D721Med (cell line): Measurements from ENCODE around the gene LEMD2.

ENCODE experiments used
- DNase-seq: peaks from one replicate; pipeline ENCODE4 v3.0.0; 2011; ENCODE audit warnings: low spot score; ENCODE audit not compliant: insufficient read length
- FAIRE-seq: peaks from 2 replicates; lab custom pipeline; 2011; peaks lifted over from hg19 to GRCh38; lab: Jason Lieb, UNC
- TF ChIP-seq, protein P1 (sequence below): IDR thresholded peaks from 2 replicates; pipeline ENCODE4 v1.5.1; 2012; ENCODE audit warnings: mild to moderate bottlenecking, control low read depth; ENCODE audit not compliant: insufficient read depth; ENCODE audit errors: missing control alignments

Gene LEMD2

DNA sequence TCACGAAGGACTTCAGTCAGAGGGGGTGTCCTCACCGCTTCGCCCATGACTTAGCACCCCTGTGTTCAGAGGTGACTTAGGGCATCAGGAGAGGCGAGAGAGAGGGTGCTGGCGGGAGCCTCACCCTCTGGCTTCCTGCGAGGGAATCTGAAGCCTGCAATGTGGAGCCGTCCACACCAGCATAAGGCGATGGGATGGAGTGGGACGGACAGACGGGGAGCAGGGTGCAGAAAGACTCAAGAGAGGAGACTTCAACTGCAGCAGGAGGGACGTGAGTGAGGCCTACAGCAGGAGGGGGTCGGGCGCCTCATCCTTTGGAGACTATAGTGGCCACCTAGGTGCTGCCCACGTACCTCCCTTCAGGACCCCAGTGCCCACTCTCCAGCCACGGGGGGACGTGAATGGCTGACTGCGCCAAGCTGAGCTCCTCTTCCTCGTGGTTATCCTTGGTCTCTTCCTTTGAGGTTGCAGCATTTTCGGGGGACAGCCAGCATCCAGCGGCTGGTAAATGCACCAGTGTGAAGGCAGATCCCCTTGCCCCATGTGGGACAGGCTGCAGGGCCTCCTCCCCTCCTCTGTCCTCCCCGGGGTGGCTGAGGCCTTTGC is 41.8 kb upstream of the LEMD2 start:
- TF ChIP-seq, protein P1, sequence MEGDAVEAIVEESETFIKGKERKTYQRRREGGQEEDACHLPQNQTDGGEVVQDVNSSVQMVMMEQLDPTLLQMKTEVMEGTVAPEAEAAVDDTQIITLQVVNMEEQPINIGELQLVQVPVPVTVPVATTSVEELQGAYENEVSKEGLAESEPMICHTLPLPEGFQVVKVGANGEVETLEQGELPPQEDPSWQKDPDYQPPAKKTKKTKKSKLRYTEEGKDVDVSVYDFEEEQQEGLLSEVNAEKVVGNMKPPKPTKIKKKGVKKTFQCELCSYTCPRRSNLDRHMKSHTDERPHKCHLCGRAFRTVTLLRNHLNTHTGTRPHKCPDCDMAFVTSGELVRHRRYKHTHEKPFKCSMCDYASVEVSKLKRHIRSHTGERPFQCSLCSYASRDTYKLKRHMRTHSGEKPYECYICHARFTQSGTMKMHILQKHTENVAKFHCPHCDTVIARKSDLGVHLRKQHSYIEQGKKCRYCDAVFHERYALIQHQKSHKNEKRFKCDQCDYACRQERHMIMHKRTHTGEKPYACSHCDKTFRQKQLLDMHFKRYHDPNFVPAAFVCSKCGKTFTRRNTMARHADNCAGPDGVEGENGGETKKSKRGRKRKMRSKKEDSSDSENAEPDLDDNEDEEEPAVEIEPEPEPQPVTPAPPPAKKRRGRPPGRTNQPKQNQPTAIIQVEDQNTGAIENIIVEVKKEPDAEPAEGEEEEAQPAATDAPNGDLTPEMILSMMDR = no peak
- no peak for DNase-seq
- FAIRE-seq = no peak

DNA sequence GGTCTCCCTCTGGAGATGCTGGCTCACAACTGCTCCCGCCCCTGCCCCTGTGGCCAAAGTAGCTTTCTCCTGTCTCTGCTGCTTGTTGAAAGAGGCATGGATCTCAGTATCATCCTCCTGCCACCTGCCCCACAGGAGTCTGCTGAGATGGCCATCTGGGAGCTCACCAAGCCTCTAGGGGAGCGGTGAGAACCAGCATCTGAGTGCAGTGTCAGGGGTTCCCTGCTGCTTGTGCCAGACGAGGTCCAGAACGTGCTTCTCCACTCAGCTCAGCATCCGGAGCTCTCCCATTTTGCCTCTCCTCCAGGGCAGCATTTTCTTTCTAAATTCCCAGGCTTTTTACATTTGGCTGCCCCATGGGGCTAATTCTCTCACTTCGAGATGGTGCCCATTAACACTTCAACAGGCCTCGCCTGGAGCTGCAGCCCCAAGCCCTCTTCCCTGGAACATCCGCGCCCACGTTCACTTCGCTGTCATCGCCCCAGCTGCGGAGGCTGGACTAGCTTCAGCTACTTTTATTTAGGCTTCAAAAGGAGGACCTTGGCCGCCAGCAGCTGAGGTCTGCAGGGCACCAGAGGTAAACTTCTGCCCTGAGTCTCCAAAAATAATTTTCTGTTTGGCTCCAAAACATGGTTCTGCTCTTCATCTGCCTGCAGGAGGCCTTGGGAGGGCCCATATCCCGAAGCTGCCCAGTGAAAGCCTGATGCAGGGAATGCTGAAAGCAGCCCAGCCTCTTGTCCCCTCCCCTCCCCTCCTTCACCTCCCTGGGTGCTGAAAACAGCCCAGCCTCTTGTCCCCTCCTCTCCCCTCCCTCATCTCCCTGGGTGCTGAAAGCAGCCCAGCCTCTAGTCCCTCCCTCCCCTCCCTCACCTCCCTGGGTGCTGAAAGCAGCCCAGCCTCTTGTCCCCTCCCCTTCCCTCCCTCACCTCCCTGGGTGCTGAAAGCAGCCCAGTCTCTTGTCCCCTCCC is 40.1 kb upstream of the LEMD2 start:
- DNase-seq (no peak), FAIRE-seq (no peak)
- TF ChIP-seq, protein P1 = no peak

DNA sequence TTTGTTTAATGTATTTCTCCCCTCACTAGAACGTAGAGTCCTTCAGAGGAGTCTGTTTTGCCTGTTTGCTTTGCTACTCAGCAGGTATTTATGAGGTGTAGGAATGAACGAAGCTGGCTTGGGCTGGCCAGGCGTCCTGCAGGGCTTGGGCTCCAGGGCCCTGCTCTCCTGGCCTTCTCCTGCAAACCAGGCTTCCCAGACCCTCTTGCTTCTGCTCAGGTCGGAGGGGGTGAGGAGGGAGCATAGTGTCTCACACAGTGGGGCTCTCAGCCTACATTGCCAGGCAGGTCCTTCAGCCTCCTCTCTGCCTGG is 39.5 kb upstream of the LEMD2 start:
- TF ChIP-seq, protein P1 = no peak
- no peak for FAIRE-seq
- DNase-seq = no peak

DNA sequence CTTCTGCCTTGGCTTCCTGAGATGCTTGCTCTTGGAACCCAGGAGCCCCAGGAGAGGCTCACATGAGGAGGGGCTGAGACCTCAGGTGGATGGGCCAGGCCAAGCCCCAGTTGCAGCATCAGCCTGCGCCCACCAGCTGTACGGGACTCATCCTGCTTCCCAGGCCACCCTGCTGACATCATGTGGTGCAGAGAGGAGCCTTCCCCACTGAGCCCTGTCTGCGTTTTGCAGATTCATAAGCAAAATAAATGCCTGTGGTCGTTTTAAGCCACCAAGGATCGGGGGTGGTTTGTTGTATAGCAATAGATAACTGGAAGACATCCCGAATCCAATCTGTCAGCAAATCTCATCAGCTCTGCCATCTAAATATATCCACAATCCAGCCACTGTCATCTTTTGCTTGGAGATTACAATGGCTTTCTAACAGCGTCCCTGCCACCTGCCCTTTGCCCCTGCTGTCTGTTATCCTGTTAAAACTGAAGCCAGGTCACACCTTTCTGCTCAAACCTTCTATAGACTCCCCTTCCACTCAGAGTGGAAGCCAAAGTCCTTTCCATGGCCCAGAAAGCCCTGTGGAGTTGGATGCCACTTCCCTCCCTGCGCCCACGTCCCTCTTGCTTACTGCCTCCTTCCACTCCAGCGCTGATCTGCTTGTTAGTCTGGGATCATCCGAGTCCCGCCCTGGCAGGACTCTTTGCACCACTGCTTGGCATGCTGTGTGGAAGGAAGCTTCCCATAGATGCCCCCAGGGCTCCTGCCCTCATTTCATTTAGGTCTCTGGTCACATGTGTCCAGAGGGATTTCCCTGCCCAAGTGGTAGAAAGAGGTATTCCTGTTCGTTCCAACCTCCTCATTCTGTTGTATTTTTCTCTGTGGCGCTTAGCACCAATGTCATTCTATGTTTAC is 38.9 kb upstream of the LEMD2 start:
- TF ChIP-seq, protein P1 = no peak
- FAIRE-seq (no peak), DNase-seq (no peak)

DNA sequence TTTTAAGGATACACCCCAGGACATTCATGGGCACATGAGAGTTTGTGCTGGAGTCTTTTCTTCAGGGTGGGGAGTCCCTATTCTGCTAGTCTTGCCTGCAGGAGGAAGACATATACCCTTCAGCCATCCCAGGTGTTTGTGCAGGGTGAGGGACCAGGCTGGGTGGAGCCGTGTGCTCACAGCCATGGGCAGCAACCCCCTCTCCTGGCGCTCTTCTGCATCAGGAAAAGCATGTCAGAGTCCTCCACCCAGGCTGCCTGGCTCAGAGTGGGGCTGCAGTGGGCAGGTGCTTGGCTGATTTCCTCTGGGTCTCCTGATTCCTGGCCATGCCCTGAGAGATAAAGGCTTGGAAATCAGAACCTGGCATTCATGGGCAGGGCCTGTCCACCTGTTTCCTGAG is 37.6 kb upstream of the LEMD2 start:
- TF ChIP-seq, protein P1 = no peak
- FAIRE-seq (no peak), DNase-seq (no peak)

DNA sequence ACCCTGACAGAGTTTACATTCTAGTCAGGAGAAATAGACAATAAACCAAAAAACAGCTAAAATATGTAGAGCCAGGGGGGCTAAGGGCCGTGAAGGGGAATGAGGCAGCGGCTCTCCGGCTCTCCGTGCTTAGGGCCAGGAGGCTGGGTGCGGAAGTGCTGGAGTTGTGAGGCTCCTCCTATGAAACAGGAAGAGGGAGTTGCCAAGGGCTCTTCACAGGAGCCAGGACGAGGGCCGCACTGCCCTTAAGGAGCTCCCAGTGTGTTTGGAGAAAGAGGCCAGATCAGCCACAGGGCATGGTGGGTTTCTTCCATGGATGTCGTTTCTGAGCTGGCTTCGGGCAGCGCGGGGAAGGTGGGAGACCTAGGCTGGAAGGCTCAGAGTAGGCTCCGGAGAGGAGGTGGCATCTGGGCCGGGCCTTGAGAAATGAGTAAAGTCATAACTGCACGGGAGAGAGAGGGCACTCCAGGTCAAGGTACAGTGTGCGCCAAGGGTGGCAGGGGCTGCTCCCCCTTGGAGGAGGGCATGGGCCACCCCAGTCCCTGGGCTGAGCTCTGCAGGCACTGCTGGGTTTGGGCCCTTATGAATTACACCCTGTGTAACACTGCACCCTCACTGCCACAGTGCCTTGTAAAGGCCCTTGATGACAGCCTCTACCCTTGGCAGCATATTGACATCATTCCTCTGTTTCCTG is 35.7 kb upstream of the LEMD2 start:
- TF ChIP-seq, protein P1 = no peak
- DNase-seq (no peak), FAIRE-seq (no peak)
